Trophoblast cell (in vitro differentiated cells and primary cell): ENCODE measurements around the gene FKBP10.

Experiments used
- DNase-seq, 2 donors: peaks; one replicate each; pipeline ENCODE4 v3.0.0-alpha.2; 2016
- H2AFZ ChIP-seq: 2 replicates; pipeline ENCODE4 v1.6.1; 2013; ENCODE audit warnings: low read length, moderate library complexity, mild to moderate bottlenecking; ENCODE audit not compliant: insufficient read depth, poor library complexity
- H2AK5ac ChIP-seq: 2 replicates; pipeline ENCODE4 v1.6.1; 2013; ENCODE audit warnings: mild to moderate bottlenecking, low read length
- H2BK120ac ChIP-seq: 2 replicates; pipeline ENCODE4 v1.6.1; 2013; ENCODE audit warnings: low read length, mild to moderate bottlenecking, moderate library complexity; ENCODE audit not compliant: insufficient read depth, poor library complexity
- H2BK12ac ChIP-seq: 2 replicates; pipeline ENCODE4 v1.6.1; 2013; ENCODE audit warnings: mild to moderate bottlenecking, low read length, moderate library complexity
- H2BK5ac ChIP-seq: 2 replicates; pipeline ENCODE4 v1.6.1; 2013; ENCODE audit warnings: low read length, low read depth, moderate library complexity, mild to moderate bottlenecking; ENCODE audit not compliant: poor library complexity
- H3K14ac ChIP-seq: 2 replicates; pipeline ENCODE4 v1.6.1; 2013; ENCODE audit warnings: mild to moderate bottlenecking, low read length
- H3K18ac ChIP-seq: 2 replicates; pipeline ENCODE4 v1.6.1; 2013; ENCODE audit warnings: mild to moderate bottlenecking, low read length
- H3K23ac ChIP-seq: 2 replicates; pipeline ENCODE4 v1.6.1; 2013; ENCODE audit warnings: low read length
- H3K27ac ChIP-seq: 2 replicates; pipeline ENCODE4 v1.5.1; 2013; ENCODE audit warnings: low read depth, mild to moderate bottlenecking, inconsistent platforms, low read length, moderate library complexity
- H3K27me3 ChIP-seq: 2 replicates; pipeline ENCODE4 v1.6.1; 2013; ENCODE audit warnings: inconsistent platforms, mild to moderate bottlenecking, low read length, moderate library complexity; ENCODE audit not compliant: insufficient read depth
- H3K36me3 ChIP-seq, 2 experiments: 1 replicate in 1 of 2; 2 replicates in 1 of 2; pipeline ENCODE4 v1.6.1; 2013; ENCODE audit warnings: low read length in 2 of 2, mild to moderate bottlenecking in 2 of 2, moderate library complexity in 1 of 2; ENCODE audit not compliant: insufficient read depth in 2 of 2, control insufficient read depth in 1 of 2
- H3K4ac ChIP-seq: 2 replicates; pipeline ENCODE4 v1.6.1; 2013; ENCODE audit warnings: low read depth, mild to moderate bottlenecking, low read length, moderate library complexity
- H3K4me1 ChIP-seq, 2 experiments: 1 replicate in 1 of 2; 2 replicates in 1 of 2; pipeline ENCODE4 v1.6.1; 2013; ENCODE audit warnings: low read length in 2 of 2, mild to moderate bottlenecking in 2 of 2, moderate library complexity in 1 of 2; ENCODE audit not compliant: insufficient read depth in 2 of 2, control insufficient read depth in 1 of 2
- H3K4me2 ChIP-seq: 2 replicates; pipeline ENCODE4 v1.6.1; 2013; ENCODE audit warnings: inconsistent platforms, mild to moderate bottlenecking, low read length, moderate library complexity
- H3K4me3 ChIP-seq: 2 replicates; pipeline ENCODE4 v1.5.1; 2013; ENCODE audit warnings: mild to moderate bottlenecking, low read depth, low read length, inconsistent platforms
- H3K79me1 ChIP-seq: one replicate; pipeline ENCODE4 v1.6.1; 2013; ENCODE audit warnings: low read length
- H3K79me2 ChIP-seq: 2 replicates; pipeline ENCODE4 v1.6.1; 2013; ENCODE audit warnings: low read length, mild to moderate bottlenecking; ENCODE audit not compliant: control insufficient read depth, insufficient read depth, poor library complexity
- H3K9ac ChIP-seq: 2 replicates; pipeline ENCODE4 v1.6.1; 2013; ENCODE audit warnings: mild to moderate bottlenecking, low read length
- H3K9me3 ChIP-seq: 2 replicates; pipeline ENCODE4 v1.6.1; 2013; ENCODE audit warnings: low read depth, mild to moderate bottlenecking, control low read depth, inconsistent platforms, low read length; ENCODE audit not compliant: insufficient read depth
- H4K12ac ChIP-seq: 2 replicates; pipeline ENCODE4 v1.6.1; 2013; ENCODE audit warnings: low read depth, mild to moderate bottlenecking, low read length, moderate library complexity
- H4K8ac ChIP-seq: 2 replicates; pipeline ENCODE4 v1.6.1; 2013; ENCODE audit warnings: low read depth, mild to moderate bottlenecking, low read length, moderate library complexity
- H4K91ac ChIP-seq: one replicate; pipeline ENCODE4 v1.6.1; 2013; ENCODE audit warnings: low read depth, mild to moderate bottlenecking, low read length, moderate library complexity
- WGBS: extraction: QIAGEN DNeasy Blood & Tissue Kit; methylation state at CpG from one replicate; pipeline ENCODE4 v1.1.7; 2013; ENCODE audit warnings: missing lambda C conversion rate; ENCODE audit not compliant: insufficient read length, insufficient coverage; ENCODE audit errors: extremely low coverage; 5-methylcytosine and 5-hydroxymethylcytosine counted together

Gene FKBP10

GRCh38 chr17:41816637-41817320 lies 4.0 kb downstream of the FKBP10 start:
- Histone ChIP-seq H3K27ac (no peak overlapping the region), H2AFZ (no peak overlapping the region), H3K79me2 (peaks cover 9% of the 10 kb centered on the region), H3K36me3 (peaks cover 35 to 41% of the 10 kb centered on the region in 2 experiments), H4K12ac (no peak overlapping the region), H4K91ac (no peak overlapping the region), H2BK120ac (no peak overlapping the region), H2AK5ac (no peak overlapping the region), H2BK12ac (no peak overlapping the region), H3K9ac (no peak overlapping the region), H3K18ac (no peak overlapping the region), H3K4me3 (no peak overlapping the region), H3K14ac (no peak overlapping the region), H3K4ac (no peak overlapping the region), H4K8ac (no peak overlapping the region), H3K9me3 (no peaks in the 10 kb centered on the region), H3K23ac (no peak overlapping the region), H3K27me3 (no peaks in the 10 kb centered on the region), H3K4me1 (peaks cover 9 to 11% of the 10 kb centered on the region in 2 experiments), H3K4me2 (no peak overlapping the region), H2BK5ac (no peak overlapping the region), H3K79me1 (peaks cover 15% of the 10 kb centered on the region)
- DNase-seq: no peak
- WGBS: no CpG with 5 or more reads among the region's 23 CpGs

GRCh38 chr17:41818024-41818423 lies 5.2 kb downstream of the FKBP10 start:
- H4K91ac ChIP-seq: no peak overlapping the region
- WGBS: no CpG with 5 or more reads among the region's 20 CpGs

GRCh38 chr17:41821776-41822175 lies 9.0 kb downstream of the FKBP10 start:
- Histone ChIP-seq H3K4me1 (no peaks in the 10 kb centered on the region), H3K79me2 (no peaks in the 10 kb centered on the region), H2BK5ac (no peak overlapping the region), H3K27me3 (no peaks in the 10 kb centered on the region), H3K36me3 (peaks cover 55 to 59% of the 10 kb centered on the region in 2 experiments), H3K4me3 (no peak overlapping the region), H3K79me1 (no peaks in the 10 kb centered on the region), H3K18ac (no peak overlapping the region), H3K9ac (no peak overlapping the region), H3K4me2 (no peak overlapping the region), H4K91ac (no peak overlapping the region), H3K23ac (no peak overlapping the region), H3K4ac (no peak overlapping the region), H3K9me3 (peaks cover 5% of the 10 kb centered on the region), H2BK12ac (no peak overlapping the region), H3K14ac (no peak overlapping the region), H2AFZ (no peak overlapping the region), H2BK120ac (no peak overlapping the region), H4K8ac (no peak overlapping the region), H3K27ac (no peak overlapping the region), H2AK5ac (no peak overlapping the region), H4K12ac (no peak overlapping the region)
- no CpG with 5 or more reads among the region's 14 CpGs for WGBS
- DNase-seq: no peak

More at GRCh38 chr17:41818024-41818423, 5.2 kb downstream of the FKBP10 start:
- Histone ChIP-seq H3K27me3 (no peaks in the 10 kb centered on the region), H3K4ac (no peak overlapping the region), H3K23ac (no peak overlapping the region), H3K4me1 (peaks cover 9% of the 10 kb centered on the region in 2 experiments), H3K4me3 (no peak overlapping the region), H3K27ac (no peak overlapping the region), H3K9ac (no peak overlapping the region), H4K12ac (no peak overlapping the region), H3K18ac (no peak overlapping the region), H4K8ac (no peak overlapping the region), H3K14ac (no peak overlapping the region), H2BK120ac (no peak overlapping the region), H2BK5ac (no peak overlapping the region), H2BK12ac (no peak overlapping the region), H3K4me2 (no peak overlapping the region), H2AK5ac (no peak overlapping the region), H3K9me3 (peaks cover 3% of the 10 kb centered on the region), H3K79me1 (peaks cover 5% of the 10 kb centered on the region), H3K36me3 (peaks cover 41 to 49% of the 10 kb centered on the region in 2 experiments), H2AFZ (no peak overlapping the region), H3K79me2 (peaks cover 7% of the 10 kb centered on the region)
- no peak for DNase-seq

DNA sequence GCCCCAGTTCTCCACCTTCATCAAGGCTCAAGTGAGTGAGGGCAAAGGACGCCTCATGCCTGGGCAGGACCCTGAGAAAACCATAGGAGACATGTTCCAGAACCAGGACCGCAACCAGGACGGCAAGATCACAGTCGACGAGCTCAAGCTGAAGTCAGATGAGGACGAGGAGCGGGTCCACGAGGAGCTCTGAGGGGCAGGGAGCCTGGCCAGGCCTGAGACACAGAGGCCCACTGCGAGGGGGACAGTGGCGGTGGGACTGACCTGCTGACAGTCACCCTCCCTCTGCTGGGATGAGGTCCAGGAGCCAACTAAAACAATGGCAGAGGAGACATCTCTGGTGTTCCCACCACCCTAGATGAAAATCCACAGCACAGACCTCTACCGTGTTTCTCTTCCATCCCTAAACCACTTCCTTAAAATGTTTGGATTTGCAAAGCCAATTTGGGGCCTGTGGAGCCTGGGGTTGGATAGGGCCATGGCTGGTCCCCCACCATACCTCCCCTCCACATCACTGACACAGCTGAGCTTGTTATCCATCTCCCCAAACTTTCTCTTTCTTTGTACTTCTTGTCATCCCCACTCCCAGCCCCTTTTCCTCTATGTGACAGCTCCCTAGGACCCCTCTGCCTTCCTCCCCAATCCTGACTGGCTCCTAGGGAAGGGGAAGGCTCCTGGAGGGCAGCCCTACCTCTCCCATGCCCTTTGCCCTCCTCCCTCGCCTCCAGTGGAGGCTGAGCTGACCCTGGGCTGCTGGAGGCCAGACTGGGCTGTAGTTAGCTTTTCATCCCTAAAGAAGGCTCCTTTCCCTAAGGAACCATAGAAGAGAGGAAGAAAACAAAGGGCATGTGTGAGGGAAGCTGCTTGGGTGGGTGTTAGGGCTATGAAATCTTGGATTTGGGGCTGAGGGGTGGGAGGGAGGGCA lies 9.7 kb downstream of the FKBP10 start:
- no peaks in the 10 kb centered on the region for H3K79me2 ChIP-seq
- H2BK120ac ChIP-seq: no peak overlapping the region
- no peaks in the 10 kb centered on the region for H3K27me3 ChIP-seq
- H2BK12ac ChIP-seq: no peak overlapping the region
- no peak overlapping the region for H3K18ac ChIP-seq
- no peak overlapping the region for H4K8ac ChIP-seq
- H2BK5ac ChIP-seq: no peak overlapping the region
- no peak overlapping the region for H3K14ac ChIP-seq
- no peak overlapping the region for H2AFZ ChIP-seq
- H3K23ac ChIP-seq: no peak overlapping the region
- no peak overlapping the region for H3K4me2 ChIP-seq
- H3K36me3 ChIP-seq: peaks cover 55 to 56% of the 10 kb centered on the region in 2 experiments
- peaks cover 5% of the 10 kb centered on the region for H3K9me3 ChIP-seq
- no peak overlapping the region for H2AK5ac ChIP-seq
- no peaks in the 10 kb centered on the region for H3K79me1 ChIP-seq
- no peak overlapping the region for H3K4ac ChIP-seq
- no peak overlapping the region for H3K9ac ChIP-seq
- no peak for DNase-seq
- no peak overlapping the region for H3K4me3 ChIP-seq
- H4K12ac ChIP-seq: no peak overlapping the region
- H3K4me1 ChIP-seq: no peaks in the 10 kb centered on the region
- H4K91ac ChIP-seq: no peak overlapping the region
- WGBS: no CpG with 5 or more reads among the region's 12 CpGs
- H3K27ac ChIP-seq: no peak overlapping the region
